Endothelial cell of umbilical vein (primary cell): ENCODE data around the gene NELFCD.

Experiments used
- EZH2 ChIP-seq: IDR thresholded peaks from 2 replicates; pipeline ENCODE4 v1.6.1; 2012; ENCODE audit warnings: borderline replicate concordance, low read depth, mild to moderate bottlenecking, moderate library complexity, low read length, inconsistent platforms; ENCODE audit not compliant: severe bottlenecking
- MAX ChIP-seq: IDR thresholded peaks from 2 replicates; pipeline ENCODE4 v1.6.1; 2011; ENCODE audit not compliant: insufficient read depth, insufficient read length
- POLR2A ChIP-seq: IDR thresholded peaks from 2 replicates; pipeline ENCODE4 v1.6.1; 2012; ENCODE audit warnings: low read depth, mild to moderate bottlenecking, control low read depth, low read length
- TF ChIP-seq, protein P1 (sequence below), 2 donors: IDR thresholded peaks; 1 replicate in 1 of 2; 2 replicates in 1 of 2; pipeline ENCODE4 v1.5.1; 2011; ENCODE audit warnings: low read length in 2 of 2, mild to moderate bottlenecking in 2 of 2, moderate library complexity in 2 of 2, control low read depth in 1 of 2, inconsistent platforms in 1 of 2, low read depth in 1 of 2; ENCODE audit not compliant: insufficient read depth in 1 of 2; ENCODE audit errors: extremely low read depth in 1 of 2

- TF ChIP-seq POLR2A (no peak), EZH2 (no peak), MAX (no peak)
- TF ChIP-seq, protein P1, sequence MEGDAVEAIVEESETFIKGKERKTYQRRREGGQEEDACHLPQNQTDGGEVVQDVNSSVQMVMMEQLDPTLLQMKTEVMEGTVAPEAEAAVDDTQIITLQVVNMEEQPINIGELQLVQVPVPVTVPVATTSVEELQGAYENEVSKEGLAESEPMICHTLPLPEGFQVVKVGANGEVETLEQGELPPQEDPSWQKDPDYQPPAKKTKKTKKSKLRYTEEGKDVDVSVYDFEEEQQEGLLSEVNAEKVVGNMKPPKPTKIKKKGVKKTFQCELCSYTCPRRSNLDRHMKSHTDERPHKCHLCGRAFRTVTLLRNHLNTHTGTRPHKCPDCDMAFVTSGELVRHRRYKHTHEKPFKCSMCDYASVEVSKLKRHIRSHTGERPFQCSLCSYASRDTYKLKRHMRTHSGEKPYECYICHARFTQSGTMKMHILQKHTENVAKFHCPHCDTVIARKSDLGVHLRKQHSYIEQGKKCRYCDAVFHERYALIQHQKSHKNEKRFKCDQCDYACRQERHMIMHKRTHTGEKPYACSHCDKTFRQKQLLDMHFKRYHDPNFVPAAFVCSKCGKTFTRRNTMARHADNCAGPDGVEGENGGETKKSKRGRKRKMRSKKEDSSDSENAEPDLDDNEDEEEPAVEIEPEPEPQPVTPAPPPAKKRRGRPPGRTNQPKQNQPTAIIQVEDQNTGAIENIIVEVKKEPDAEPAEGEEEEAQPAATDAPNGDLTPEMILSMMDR (IDR thresholded peaks at IDR 0.05; ENCODE audit: extremely low read depth in 1 of 2, insufficient read depth in 1 of 2, low read depth in 1 of 2, low read length in 2 of 2) = no peak
These were observed 44.0 kb downstream of the NELFCD start for GRCh38 chr20:59025086-59025485.
